NCI-H2081 treated with DMSO at 0.1 percent for 48 hours (cell line): ENCODE results near the gene GTF2A1.
"Not testable (repeated sequence)": the region's sequence is repeated elsewhere in the genome, so short reads cannot be mapped to it uniquely, and the experiment has no call there.

Source experiments
- DNase-seq: peaks from one replicate; lab custom pipeline; 2025; lab: John Stamatoyannopoulos, UW

Gene GTF2A1

GRCh38 chr14:81231540-81231939 is 10.8 kb upstream of the GTF2A1 start:
- no peak for DNase-seq

GRCh38 chr14:81224222-81224621 is 3.5 kb upstream of the GTF2A1 start:
- DNase-seq = no peak

GRCh38 chr14:81223788-81224187 is 3.0 kb upstream of the GTF2A1 start:
- not testable (repeated sequence) for DNase-seq

GRCh38 chr14:81222691-81223090 is 1.9 kb upstream of the GTF2A1 start:
- no peak for DNase-seq

- no peak for DNase-seq
Observed at GRCh38 chr14:81222126-81222525, 1.4 kb upstream of the GTF2A1 start.

- no peak for DNase-seq
Observed at GRCh38 chr14:81221579-81222102, 882 bp upstream of the GTF2A1 start.

GRCh38 chr14:81220580-81220829 is 254 bp downstream of the GTF2A1 start:
- no peak for DNase-seq

GRCh38 chr14:81219759-81220579 is 790 bp downstream of the GTF2A1 start:
- no peak for DNase-seq

- DNase-seq = peak; percentile 88
Observed at GRCh38 chr14:81219210-81219758, 1.5 kb downstream of the GTF2A1 start.

GRCh38 chr14:81211844-81212243 is 8.9 kb downstream of the GTF2A1 start:
- no peak for DNase-seq

GRCh38 chr14:81209167-81209836 is 11.5 kb downstream of the GTF2A1 start:
- DNase-seq = no peak

- DNase-seq = no peak
Observed at GRCh38 chr14:81208489-81208888, 12.3 kb downstream of the GTF2A1 start.

GRCh38 chr14:81206115-81206514 is 14.6 kb downstream of the GTF2A1 start:
- no peak for DNase-seq

GRCh38 chr14:81205639-81206038 is 15.1 kb downstream of the GTF2A1 start:
- no peak for DNase-seq

- no peak for DNase-seq
Observed at GRCh38 chr14:81200054-81200453, 20.7 kb downstream of the GTF2A1 start.

GRCh38 chr14:81199084-81199483 is 21.7 kb downstream of the GTF2A1 start:
- DNase-seq = no peak

- no peak for DNase-seq
Observed at GRCh38 chr14:81198651-81199050, 22.1 kb downstream of the GTF2A1 start.

- no peak for DNase-seq
Observed at GRCh38 chr14:81193924-81194633, 26.7 kb downstream of the GTF2A1 start.

GRCh38 chr14:81192594-81192993 is 28.2 kb downstream of the GTF2A1 start:
- DNase-seq = no peak

- DNase-seq = no peak
Observed at GRCh38 chr14:81187832-81188522, 32.8 kb downstream of the GTF2A1 start.

GRCh38 chr14:81179631-81180030 is 41.1 kb downstream of the GTF2A1 start:
- no peak for DNase-seq

- DNase-seq = no peak
Observed at GRCh38 chr14:81178063-81178462, 42.7 kb downstream of the GTF2A1 start.
